Heart left ventricle (tissue), 16 donors: ENCODE data around the gene ZBTB7C. TPM values are rescaled to one million over a fixed set of nuclear protein-coding genes. Genes with fewer than 3 reads are reported as not detected.
A peak's percentile ranks its signal among the peaks of the same experiment; 100 is the strongest.

Experiments used
- ATAC-seq, 4 donors: fragments of 200-7000 bp; cut with Tn5 transposase; one replicate each; pipeline ENCODE4 v1.9.1; 2020 to 2022; ENCODE audit warnings: moderate library complexity in 4 of 4, mild to moderate bottlenecking in 3 of 4, moderate number of reproducible peaks in 1 of 4
- DNase-seq, 5 donors: peaks; one replicate each; pipeline ENCODE4 v3.0.0-alpha.2; 2020
- H3K27ac ChIP-seq, 12 donors: fragments of 200-600 bp; sonication (generic) in 4 of 12; one replicate each; pipeline versions ENCODE4 v1.5.0 to v1.8.0; 2016 to 2022; ENCODE audit warnings: mild to moderate bottlenecking in 2 of 12
- H3K27me3 ChIP-seq, 9 donors: fragments of 200-600 bp; sonication (generic) in 2 of 9; one replicate each; pipeline versions ENCODE4 v1.5.1 to v1.8.0; 2016 to 2022; ENCODE audit warnings: mild to moderate bottlenecking in 3 of 9
- H3K36me3 ChIP-seq, 9 donors: fragments of 200-600 bp; sonication (generic) in 2 of 9; one replicate each; pipeline versions ENCODE4 v1.5.0 to v1.8.0; 2018 to 2022; ENCODE audit warnings: mild to moderate bottlenecking in 2 of 9
- H3K4me1 ChIP-seq, 12 donors: fragments of 200-600 bp; sonication (generic) in 4 of 12; one replicate each; pipeline versions ENCODE4 v1.5.0 to v1.8.0; 2016 to 2022; ENCODE audit warnings: mild to moderate bottlenecking in 3 of 12
- H3K4me3 ChIP-seq, 12 donors: fragments of 200-600 bp; sonication (generic) in 4 of 12; one replicate each; pipeline versions ENCODE4 v1.5.0 to v1.8.0; 2017 to 2022; ENCODE audit warnings: mild to moderate bottlenecking in 9 of 12, moderate library complexity in 4 of 12
- H3K9me3 ChIP-seq, 12 donors: fragments of 200-600 bp; sonication (generic) in 4 of 12; one replicate each; pipeline versions ENCODE4 v1.5.0 to v1.8.0; 2016 to 2022; ENCODE audit warnings: mild to moderate bottlenecking in 1 of 12
- CTCF ChIP-seq, 12 donors: fragments of 200-600 bp; sonication (generic) in 4 of 12; IDR thresholded peaks; one replicate each; pipeline versions ENCODE4 v1.5.0 to v1.8.0; 2018 to 2022; ENCODE audit warnings: antibody characterized with exemption in 12 of 12, mild to moderate bottlenecking in 5 of 12
- POLR2A ChIP-seq, 2 donors: fragments of 450-650 bp; IDR thresholded peaks; one replicate each; pipeline ENCODE4 v1.6.1; 2017; ENCODE audit warnings: antibody characterized with exemption in 2 of 2, mild to moderate bottlenecking in 2 of 2, moderate library complexity in 2 of 2
- WGBS, 4 donors: extraction: QIAGEN DNeasy Blood & Tissue Kit in 2 of 4; methylation state at CpG; one replicate each; pipeline versions ENCODE4 v1.1.5 to v1.1.7; 2013 to 2018; 5-methylcytosine and 5-hydroxymethylcytosine counted together
- intact Hi-C, 10 donors: fragments of 100-400 bp; cut with DNase I; formaldehyde crosslinking; loops; one replicate each; pipeline versions ENCODE4 v1.11.1 to v1.14.2; 2022
- polyA plus RNA-seq, 2 donors: library from polyadenylated mRNA; stranded (reverse); fragments of 200-250 nt; gene quantifications; one replicate each; pipeline ENCODE4 v1.2.3, GENCODE V29; 2013
- total RNA-seq, 9 donors: library from RNA; depleted of rRNA in 2 of 9; stranded (reverse); fragments of >200 nt in 2 of 9; fragmentation: NEBNext Ultra II Directional in 3 of 9; extraction: Animal tissue kit (Norgen Biotek cat#: 25700) in 3 of 9; gene quantifications; one replicate each; pipeline versions ENCODE4 v1.1.0 to v1.2.4, GENCODE V29; 2016 to 2023
- donor health status: ischemic (EF 13 %, LVEDD 7.1; RV severe dilation, severe dysfunction).
- donor health status: healthy with polysubstance abuse.
- donor health status: DM: no; HTN: yes; CAD: no.
- donor health status: DM: no; HTN: no; CAD: no.
- donor health status: ischemic (EF 25% LVEDD 6.9; RV normal size, moderate dysfunction).
- donor health status: ischemic (EF 25% LVEDD 5.7; RV mildly dilated, moderate dysfunction).
- donor health status: healthy.
- donor health status: DM: yes; HTN: yes; CAD: no.
- donor health status: ischemic (EF 35%, LVEDD 5.7; RV mildly dilated, moderate dysfunction).
- donor health status: nonischemic (EF 11% LVEDD 7.7; RV severe dilation, severe dysfunction).
- donor health status: DM: yes; HTN: yes; CAD: no.
- donor health status: PGD.
- donor health status: ischemic (EF 29% LVEDD 5.4; RV normal size, mild dysfunction).
- donor health status: nonischemic (EF 23%, LVEDD 6.1; RV moderate dilation, normal function).

Gene ZBTB7C
- total and polyA plus RNA-seq, 11 donors: 0.68 to 7.5 (median 2.3) TPM

- DNase-seq: no peak
Measured at GRCh38 chr18:48031641-48032040, 377.5 kb downstream of the ZBTB7C start.

GRCh38 chr18:48030616-48031480 is 378.3 kb downstream of the ZBTB7C start:
- Histone ChIP-seq H3K27me3 (no peaks in the 10 kb centered on the region), H3K9me3 (no peaks in the 10 kb centered on the region), H3K4me1 (peaks cover 0 to 26% (median 11%) of the 10 kb centered on the region in 12 donors), H3K27ac (no peak overlapping the region), H3K4me3 (no peak overlapping the region), H3K36me3 (no peaks in the 10 kb centered on the region)
- DNase-seq (peak in 2 of 5 donors; percentile 48 to 60), ATAC-seq (peak; percentile 43 to 86 (median 76))
- TF ChIP-seq CTCF (IDR thresholded peaks at IDR 0.05): peak; percentile 51 to 81 (median 74)
- TF ChIP-seq POLR2A (IDR thresholded peaks at IDR 0.05): no peak
- intact Hi-C loops: loop anchor here (1.0 to 10.0 kb wide), 13 partner anchors 76 to 436 kb away; no protein-coding TSS in a partner anchor
- 57 to 72% (median 69%) methylated on average over 4 of the region's 4 CpGs for WGBS, 4 donors

More at GRCh38 chr18:48031641-48032040, 377.5 kb downstream of the ZBTB7C start:
- TF ChIP-seq CTCF (IDR thresholded peaks at IDR 0.05): no peak
- TF ChIP-seq POLR2A (IDR thresholded peaks at IDR 0.05): no peak
- H3K4me1 ChIP-seq: peaks cover 0 to 26% (median 11%) of the 10 kb centered on the region in 12 donors
- H3K27me3 ChIP-seq: no peaks in the 10 kb centered on the region
- 79 to 93% (median 82%) methylated on average over 3 to 5 of the region's 5 CpGs for WGBS, 4 donors
- H3K36me3 ChIP-seq: no peaks in the 10 kb centered on the region
- no peak overlapping the region for H3K4me3 ChIP-seq
- no peak for ATAC-seq
- no peaks in the 10 kb centered on the region for H3K9me3 ChIP-seq
- intact Hi-C loops: loop anchor here (1.0 to 10.0 kb wide), 13 partner anchors 76 to 436 kb away; no protein-coding TSS in a partner anchor
- H3K27ac ChIP-seq: no peak overlapping the region

GRCh38 chr18:48029296-48029986 is 379.7 kb downstream of the ZBTB7C start:
- Histone ChIP-seq H3K27ac (no peak overlapping the region), H3K9me3 (no peaks in the 10 kb centered on the region), H3K27me3 (no peaks in the 10 kb centered on the region), H3K4me3 (no peak overlapping the region), H3K4me1 (peaks cover 0 to 21% (median 8%) of the 10 kb centered on the region in 12 donors), H3K36me3 (no peaks in the 10 kb centered on the region)
- TF ChIP-seq POLR2A (IDR thresholded peaks at IDR 0.05): no peak
- TF ChIP-seq CTCF (IDR thresholded peaks at IDR 0.05): no peak
- intact Hi-C loops: loop anchor here in 1 of 10 donors (5.0 kb wide), 1 partner anchor 433 kb away; no protein-coding TSS in a partner anchor
- DNase-seq: no peak
- 96 to 97% (median 96%) methylated on average over 28 to 62 of the region's 62 CpGs for WGBS, 4 donors
- ATAC-seq: no peak

- Histone ChIP-seq H3K4me3 (no peak overlapping the region), H3K27ac (no peak overlapping the region), H3K27me3 (no peaks in the 10 kb centered on the region), H3K4me1 (peaks cover 0 to 27% (median 12%) of the 10 kb centered on the region in 12 donors), H3K36me3 (no peaks in the 10 kb centered on the region), H3K9me3 (no peaks in the 10 kb centered on the region)
- WGBS, 4 donors: 91 to 100% (median 96%) methylated on average over 4 of the region's 4 CpGs
- DNase-seq (no peak), ATAC-seq (no peak)
- intact Hi-C loops: loop anchor here in 1 of 10 donors (5.0 kb wide), 1 partner anchor 434 kb away; no protein-coding TSS in a partner anchor
- no peak for TF ChIP-seq CTCF (IDR thresholded peaks at IDR 0.05)
- no peak for TF ChIP-seq POLR2A (IDR thresholded peaks at IDR 0.05)
Measured at GRCh38 chr18:48028696-48029095, 380.5 kb downstream of the ZBTB7C start.
